GM12875 (cell line): ENCODE data around the gene TRMT1.

Experiments
- H3K4me3 ChIP-seq: one replicate; pipeline ENCODE4 v1.5.1; 2011; ENCODE audit warnings: low read depth, low read length, control low read depth
- TF ChIP-seq, protein P1 (sequence below): IDR thresholded peaks from 2 replicates; pipeline ENCODE4 v1.5.1; 2011; ENCODE audit warnings: low read depth, mild to moderate bottlenecking, control low read depth, inconsistent platforms, low read length, moderate library complexity, borderline replicate concordance; ENCODE audit not compliant: insufficient read depth

TRMT1 gene

GRCh38 chr19:13094106-13094504 is 22.4 kb downstream of the TRMT1 start:
- no peak overlapping the region for H3K4me3 ChIP-seq

DNA sequence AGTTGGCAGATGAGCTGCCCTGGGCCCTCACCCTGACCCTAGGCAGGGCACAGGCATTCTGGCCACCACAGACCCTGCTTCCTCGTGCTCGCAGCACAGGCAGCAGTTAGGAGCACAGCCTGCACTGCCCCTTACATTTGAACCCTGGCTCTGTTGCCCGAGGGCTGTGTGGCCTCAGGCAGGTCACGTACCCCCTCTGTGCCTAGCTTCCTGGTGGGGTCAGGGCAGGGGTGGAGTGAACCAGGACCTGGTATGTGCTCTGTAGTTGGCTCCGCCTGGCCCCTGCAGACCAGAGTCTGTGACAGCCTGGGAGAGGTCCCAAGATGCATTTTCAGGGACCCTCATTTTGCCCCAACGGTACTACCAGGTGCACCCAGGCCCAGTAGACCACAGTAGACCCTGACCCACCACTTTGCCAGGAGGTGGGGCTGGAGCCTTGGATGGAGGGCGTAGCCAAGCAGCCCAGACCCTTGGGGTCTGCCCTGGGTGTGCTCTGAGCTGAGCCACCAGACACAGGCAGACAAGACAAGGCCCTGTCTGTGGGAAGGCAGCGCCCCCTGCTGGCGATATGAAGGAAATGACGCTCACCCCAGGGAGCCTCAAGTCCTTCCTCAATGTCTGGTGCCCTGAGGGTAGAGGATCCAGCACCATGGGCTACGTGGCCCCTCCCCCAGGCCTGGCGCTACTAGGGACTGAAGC is 23.0 kb downstream of the TRMT1 start:
- TF ChIP-seq, protein P1, sequence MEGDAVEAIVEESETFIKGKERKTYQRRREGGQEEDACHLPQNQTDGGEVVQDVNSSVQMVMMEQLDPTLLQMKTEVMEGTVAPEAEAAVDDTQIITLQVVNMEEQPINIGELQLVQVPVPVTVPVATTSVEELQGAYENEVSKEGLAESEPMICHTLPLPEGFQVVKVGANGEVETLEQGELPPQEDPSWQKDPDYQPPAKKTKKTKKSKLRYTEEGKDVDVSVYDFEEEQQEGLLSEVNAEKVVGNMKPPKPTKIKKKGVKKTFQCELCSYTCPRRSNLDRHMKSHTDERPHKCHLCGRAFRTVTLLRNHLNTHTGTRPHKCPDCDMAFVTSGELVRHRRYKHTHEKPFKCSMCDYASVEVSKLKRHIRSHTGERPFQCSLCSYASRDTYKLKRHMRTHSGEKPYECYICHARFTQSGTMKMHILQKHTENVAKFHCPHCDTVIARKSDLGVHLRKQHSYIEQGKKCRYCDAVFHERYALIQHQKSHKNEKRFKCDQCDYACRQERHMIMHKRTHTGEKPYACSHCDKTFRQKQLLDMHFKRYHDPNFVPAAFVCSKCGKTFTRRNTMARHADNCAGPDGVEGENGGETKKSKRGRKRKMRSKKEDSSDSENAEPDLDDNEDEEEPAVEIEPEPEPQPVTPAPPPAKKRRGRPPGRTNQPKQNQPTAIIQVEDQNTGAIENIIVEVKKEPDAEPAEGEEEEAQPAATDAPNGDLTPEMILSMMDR, result peak; percentile 92
- H3K4me3 ChIP-seq, result no peak overlapping the region

More at GRCh38 chr19:13094106-13094504, 22.4 kb downstream of the TRMT1 start:
- TF ChIP-seq, protein P1, result no peak

- TF ChIP-seq, protein P1, result no peak
- H3K4me3 ChIP-seq, result no peak overlapping the region
Measured at GRCh38 chr19:13092606-13093235, 23.8 kb downstream of the TRMT1 start.

DNA sequence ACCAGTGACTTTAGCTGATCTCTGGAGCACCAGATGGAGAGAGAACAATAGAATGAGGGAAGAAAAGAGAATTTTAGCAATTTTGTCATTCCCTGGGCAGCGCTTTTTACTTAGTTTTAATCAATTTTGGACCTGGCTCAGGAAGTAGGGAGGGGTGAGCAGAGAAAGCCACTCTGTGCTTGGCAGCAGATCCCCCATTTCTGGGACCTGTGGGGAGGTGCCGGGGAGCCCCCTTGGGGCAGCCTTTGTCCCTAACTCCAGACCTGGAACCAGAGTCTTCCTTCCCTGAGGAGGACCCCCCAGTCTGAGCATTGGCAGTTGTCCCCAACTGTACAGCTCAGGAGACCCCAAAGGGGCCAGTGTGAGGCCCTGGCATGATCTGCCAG is 24.4 kb downstream of the TRMT1 start:
- TF ChIP-seq, protein P1, result no peak

GRCh38 chr19:13091400-13092157 is 25.0 kb downstream of the TRMT1 start:
- H3K4me3 ChIP-seq, result no peak overlapping the region
- TF ChIP-seq, protein P1, result no peak

More for the DNA sequence above, 24.4 kb downstream of the TRMT1 start:
- H3K4me3 ChIP-seq, result no peak overlapping the region

DNA sequence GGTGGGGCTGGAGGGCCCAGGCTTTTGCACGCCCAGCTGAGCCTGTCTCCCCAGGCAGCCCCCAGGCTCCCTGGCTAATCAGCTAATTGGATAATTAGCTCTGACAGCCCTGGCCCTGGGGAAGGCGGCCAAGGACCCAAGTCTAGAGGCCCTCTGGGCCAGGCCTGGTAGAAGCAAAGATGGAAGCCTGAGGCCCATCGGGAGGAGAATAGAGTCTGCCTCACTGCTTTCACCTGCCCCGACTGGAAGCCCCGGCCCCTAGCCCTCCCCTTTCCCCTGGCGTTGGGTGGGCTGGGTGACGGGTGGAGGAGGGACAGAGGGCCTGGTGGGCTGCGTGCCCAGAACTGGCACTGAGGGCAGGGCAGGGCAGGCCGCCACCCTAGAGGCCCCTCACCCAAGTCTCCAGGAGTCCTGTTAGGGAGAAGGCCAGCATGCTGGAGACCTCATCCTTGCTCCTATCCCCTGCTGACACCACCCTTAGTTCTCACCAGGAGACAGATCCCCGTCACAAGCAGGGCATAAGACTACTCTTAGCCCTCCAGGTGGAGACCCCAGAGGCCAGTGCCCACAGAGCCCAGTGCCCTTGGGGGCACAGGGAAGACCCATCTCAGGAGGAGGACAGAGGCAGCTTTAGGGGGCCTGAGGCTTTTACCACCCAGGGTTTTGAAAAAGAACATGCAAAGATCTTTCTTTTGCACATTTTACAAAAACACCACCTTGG is 25.9 kb downstream of the TRMT1 start:
- TF ChIP-seq, protein P1, result no peak
- H3K4me3 ChIP-seq, result no peak overlapping the region
